GM12874 (cell line): ENCODE measurements around the gene MYO1B.

ENCODE experiments used
- TF ChIP-seq, protein P1 (sequence below): IDR thresholded peaks from 2 replicates; pipeline ENCODE4 v1.5.1; 2011; ENCODE audit warnings: low read depth, mild to moderate bottlenecking, control low read depth, low read length, moderate library complexity; ENCODE audit not compliant: insufficient read depth

MYO1B gene

DNA sequence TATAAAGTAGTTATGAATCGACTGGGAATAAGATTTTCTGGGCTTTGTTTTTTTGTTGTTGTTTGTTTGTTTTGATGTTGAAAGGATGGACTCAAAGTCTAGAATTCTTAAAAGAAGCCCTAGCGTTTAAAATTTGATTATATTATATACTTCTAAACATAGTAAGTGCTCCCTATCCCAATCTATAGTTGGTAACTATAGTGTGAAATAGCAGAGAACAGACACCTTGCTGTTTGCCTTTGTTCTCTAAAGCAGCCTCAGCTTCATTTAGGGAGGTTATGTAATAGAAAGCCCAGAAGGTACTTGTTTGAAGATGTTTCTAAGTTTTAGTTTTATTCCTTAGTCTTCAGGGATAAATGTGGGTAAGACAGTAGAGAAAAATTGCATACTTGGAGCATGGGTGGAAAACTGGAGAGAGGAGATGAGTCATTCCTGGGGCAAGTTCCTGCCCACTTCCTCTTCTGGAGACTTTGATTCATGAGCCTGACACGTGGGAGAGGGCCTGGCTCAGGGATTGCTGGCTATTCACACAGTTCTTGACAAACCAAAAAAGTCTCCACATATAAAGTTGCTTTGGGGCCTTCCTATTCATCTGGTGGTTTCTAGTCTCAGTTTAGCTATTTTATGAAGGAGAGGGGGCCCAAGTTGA is 131.9 kb downstream of the MYO1B start:
- TF ChIP-seq, protein P1, sequence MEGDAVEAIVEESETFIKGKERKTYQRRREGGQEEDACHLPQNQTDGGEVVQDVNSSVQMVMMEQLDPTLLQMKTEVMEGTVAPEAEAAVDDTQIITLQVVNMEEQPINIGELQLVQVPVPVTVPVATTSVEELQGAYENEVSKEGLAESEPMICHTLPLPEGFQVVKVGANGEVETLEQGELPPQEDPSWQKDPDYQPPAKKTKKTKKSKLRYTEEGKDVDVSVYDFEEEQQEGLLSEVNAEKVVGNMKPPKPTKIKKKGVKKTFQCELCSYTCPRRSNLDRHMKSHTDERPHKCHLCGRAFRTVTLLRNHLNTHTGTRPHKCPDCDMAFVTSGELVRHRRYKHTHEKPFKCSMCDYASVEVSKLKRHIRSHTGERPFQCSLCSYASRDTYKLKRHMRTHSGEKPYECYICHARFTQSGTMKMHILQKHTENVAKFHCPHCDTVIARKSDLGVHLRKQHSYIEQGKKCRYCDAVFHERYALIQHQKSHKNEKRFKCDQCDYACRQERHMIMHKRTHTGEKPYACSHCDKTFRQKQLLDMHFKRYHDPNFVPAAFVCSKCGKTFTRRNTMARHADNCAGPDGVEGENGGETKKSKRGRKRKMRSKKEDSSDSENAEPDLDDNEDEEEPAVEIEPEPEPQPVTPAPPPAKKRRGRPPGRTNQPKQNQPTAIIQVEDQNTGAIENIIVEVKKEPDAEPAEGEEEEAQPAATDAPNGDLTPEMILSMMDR, result no peak

DNA sequence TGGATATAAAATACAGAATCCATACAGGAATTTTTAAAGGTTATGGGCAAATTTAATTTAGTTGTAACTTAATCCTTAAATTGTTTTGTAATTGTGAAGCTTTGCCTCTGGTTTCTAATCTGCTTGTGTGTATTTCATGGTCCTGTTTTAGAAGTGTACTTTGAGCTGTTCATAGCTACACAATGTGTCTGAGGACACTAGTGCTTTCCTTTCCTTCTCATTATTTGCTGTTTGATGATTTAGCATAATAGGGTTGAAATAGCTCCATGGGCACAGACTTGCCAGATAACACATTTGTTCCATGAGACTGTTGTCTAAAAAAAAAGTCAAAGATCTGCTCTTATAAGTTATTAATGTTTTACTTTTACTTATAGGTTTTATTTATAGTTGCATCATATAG is 134.2 kb downstream of the MYO1B start:
- TF ChIP-seq, protein P1, result no peak

DNA sequence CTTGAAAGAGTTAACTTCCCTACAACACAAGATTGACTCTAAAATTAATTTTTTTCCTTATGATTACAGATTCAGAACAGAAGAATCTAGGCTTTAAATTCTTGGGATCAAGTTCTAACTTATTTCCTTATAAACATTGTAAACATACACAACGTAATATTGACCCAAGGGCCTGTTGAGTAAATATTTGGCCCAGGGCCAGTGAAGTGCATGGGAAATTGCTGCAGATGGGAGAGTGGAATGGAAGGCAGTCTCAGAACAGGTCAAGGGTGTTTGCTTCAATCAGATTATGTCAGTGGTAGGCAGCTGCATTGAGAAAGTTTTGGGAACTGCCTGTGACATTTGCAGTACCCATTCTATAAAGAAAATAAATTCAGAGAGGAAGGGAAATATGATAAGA is 137.6 kb downstream of the MYO1B start:
- TF ChIP-seq, protein P1, result no peak

DNA sequence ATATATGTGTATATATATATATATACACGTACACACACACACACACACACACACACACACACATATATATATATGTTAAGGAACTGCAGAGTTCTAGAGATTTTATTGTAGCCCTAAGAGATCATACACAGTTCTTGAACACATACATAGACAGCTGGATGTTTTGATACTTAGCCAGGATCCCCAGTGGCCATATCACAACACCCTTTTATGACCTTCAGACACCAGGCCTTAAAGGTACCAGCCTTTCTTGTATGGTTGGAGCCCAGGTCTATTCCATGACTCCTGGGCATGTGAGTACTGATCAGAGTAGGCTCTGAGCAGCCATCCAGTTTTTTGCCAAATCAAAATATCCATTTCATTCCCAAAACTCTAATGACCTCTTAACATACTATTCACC is 138.3 kb downstream of the MYO1B start:
- TF ChIP-seq, protein P1, result no peak

DNA sequence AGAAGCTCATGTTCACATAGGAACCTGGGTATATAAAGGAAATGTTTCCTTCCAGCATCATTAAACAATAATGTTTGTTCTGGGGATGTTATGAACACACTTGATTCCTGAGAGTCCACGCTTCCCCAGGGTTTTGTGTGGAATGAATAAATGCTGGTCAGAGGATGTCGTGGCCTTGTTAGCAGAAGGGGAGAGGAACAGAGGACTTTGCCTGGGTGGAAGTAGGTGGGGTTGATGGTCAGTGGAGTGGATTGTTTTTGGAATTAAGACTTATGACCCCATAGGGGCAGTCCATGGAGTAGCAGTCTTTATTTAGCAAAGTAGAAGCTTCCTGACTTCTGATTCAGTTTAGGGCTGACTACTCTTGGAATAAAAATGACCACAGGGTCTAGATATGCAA is 139.6 kb downstream of the MYO1B start:
- TF ChIP-seq, protein P1, result no peak

DNA sequence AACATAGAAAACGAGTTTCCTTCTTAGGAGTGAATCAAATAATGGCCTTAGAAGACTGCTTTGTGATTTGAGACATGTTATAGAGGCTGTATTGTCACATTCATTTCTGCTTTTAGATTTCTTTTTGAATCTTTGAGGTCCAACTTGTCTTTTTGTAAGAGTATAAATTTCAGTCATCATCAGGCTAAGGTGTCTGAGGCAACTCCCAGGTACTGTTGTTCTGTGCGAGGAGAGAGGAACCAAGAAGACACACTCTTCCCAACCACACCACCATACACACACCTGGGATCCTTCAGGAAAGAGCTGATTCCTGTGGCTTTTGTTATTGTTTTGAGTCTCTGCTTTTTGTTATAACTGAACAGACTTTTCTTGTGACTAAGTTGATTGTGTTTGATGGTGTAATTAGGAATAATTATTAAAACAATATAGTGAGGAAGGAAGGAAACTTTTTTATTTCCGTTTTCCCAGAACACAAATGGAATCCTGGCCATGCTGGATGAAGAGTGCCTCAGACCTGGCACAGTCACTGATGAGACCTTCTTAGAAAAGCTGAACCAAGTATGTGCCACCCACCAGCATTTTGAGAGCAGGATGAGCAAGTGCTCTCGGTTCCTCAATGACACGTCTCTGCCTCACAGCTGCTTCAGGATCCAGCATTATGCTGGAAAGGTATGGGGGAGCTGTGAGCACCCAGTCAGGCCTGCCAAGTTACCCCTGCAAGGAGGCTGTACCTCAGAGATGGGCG is 140.4 kb downstream of the MYO1B start:
- TF ChIP-seq, protein P1, result no peak

DNA sequence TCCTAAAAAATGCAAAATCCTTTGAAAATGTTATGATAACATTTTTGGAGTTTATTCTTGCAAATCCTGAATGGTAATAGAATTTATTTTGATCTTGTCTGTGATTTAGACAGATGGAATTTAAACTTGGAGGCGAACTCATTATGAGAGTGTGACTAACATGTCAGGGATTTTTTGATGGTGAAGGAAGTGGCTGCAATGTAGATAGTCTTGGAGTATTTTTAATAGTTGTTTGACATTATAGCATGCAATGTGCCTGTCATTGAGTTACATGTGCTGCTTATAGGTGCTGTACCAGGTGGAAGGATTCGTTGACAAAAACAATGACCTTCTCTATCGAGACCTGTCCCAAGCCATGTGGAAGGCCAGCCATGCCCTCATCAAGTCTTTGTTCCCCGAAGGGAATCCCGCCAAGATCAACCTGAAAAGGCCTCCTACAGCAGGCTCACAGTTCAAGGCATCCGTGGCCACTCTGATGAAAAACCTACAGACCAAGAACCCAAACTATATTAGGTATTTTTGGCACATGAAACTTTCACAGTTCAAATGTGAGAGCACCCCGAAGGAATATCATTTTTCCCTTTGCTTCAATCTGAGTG is 141.8 kb downstream of the MYO1B start:
- TF ChIP-seq, protein P1, result no peak
